GM21529 (cell line): ENCODE results near the gene GTPBP6.
"Not testable (repeated sequence)": the region's sequence is repeated elsewhere in the genome, so short reads cannot be mapped to it uniquely, and the experiment has no call there.

Experiments used
- ATAC-seq: cut with Tn5 transposase; IDR thresholded peaks from one replicate; pipeline ENCODE4 v1.9.1; 2021; ENCODE audit not compliant: unreplicated experiment

The GTPBP6 gene

DNA sequence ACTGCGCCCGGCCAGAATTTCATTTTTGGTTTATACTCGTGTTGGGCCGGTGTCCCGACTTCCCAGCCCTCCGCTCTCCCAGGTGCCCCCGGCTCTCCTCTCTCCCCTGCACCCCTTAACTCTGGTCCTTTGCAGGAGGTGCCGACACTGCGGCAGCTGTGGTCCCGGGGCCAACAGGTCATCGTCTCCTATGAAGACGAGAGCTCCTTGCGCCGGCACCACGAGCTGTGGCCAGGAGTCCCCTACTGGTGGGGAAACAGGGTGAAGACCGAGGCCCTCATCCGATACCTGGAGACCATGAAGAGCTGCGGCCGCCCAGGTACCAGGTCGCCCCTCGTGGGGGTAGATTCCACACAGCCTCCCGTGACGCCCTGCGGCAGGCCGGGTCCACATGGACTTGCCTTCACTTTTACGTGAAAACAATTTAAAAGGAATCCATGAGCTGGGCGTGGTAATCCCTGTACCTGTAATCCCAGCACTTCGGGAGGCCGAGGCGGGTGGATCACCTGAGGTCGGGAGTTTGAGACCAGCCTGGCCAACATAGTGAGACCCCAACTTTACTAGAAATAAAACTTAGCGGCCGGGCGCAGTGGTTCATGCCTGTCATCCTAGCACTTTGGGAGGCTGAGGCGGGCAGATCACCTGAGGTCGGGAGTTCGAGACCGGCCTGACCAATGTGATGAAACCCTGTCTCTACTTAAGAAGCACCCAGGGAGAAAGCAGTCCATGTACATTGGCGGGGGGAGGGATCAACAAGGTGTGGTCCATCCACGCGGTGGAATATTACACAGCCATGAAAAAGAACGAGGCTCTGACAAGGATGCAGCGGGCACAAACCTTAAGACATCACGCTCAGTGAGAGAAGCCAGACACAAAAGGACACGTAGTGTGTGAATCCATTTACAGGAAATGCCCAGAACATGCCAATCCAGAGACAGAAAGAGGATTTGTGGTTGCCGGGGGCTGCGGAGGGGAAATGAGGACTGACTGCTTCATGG is 25.4 kb downstream of the GTPBP6 start:
- no peak for ATAC-seq

DNA sequence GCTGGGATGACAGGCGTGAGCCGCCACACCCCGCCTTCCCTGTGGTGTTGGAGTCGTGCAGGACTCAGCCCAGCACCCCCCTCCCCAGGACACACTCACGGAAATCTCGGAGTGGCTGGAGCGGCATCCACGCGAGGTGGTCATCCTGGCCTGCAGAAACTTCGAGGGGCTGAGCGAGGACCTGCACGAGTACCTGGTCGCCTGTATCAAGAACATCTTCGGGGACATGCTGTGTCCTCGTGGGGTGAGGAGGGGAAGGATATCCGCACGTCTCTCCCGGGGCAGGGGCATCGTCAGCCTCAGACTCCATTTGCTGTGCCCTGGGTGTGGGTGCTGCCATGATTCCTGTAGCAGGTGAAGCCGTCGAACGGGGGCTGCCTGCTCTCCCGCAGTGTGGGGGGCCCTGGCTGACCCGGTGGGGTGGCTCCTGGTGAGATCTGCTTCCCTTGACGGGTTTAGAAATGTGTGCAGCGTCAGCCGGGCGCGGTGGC is 27.1 kb downstream of the GTPBP6 start:
- ATAC-seq: no peak

DNA sequence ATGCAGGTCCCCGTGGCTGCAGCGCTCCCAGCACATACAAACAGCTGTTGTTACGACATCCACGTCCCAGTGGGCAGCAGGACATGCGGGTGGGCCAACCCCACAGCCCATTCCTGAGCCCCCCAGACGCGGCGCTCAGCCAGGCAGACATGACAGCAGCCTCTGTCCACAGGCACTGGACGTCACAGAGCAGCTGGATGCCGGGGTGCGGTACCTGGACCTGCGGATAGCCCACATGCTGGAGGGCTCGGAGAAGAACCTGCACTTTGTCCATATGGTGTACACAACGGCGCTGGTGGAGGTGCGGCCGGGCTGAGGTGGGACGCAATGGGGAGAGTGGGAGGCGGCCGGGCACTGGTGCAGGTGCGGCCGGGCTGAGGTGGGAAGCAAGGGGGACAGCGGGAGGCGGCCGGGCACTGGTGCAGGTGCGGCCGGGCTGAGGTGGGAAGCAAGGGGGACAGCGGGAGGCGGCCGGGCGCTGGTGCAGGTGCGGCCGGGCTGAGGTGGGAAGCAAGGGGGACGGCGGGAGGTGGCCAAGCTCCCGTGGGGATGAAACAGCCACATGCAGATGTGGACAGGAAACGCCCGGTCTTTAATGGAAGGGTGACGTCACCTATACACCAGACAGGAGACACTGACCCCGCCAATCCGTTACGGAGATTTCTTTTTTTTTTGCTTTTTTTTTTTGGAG is 28.0 kb downstream of the GTPBP6 start:
- ATAC-seq: no peak

DNA sequence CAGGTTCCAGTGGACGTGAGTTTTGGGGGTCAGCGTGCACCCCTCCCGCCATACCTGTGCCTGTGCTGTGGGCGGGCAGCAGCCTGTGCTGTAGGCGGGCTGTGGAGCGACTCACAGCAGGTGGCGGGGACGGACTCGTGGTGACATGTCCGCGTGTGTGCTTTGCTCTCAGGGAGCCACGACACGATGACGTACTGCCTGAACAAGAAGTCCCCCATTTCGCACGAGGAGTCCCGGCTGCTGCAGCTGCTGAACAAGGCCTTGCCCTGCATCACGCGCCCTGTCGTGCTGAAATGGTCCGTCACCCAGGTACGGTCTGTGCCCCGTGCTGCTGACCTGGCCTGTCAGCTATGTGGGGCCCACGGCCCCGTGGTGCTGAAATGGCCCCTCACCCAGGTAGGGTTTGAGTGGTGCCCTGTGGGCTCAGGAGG is 30.0 kb downstream of the GTPBP6 start:
- ATAC-seq: no peak

DNA sequence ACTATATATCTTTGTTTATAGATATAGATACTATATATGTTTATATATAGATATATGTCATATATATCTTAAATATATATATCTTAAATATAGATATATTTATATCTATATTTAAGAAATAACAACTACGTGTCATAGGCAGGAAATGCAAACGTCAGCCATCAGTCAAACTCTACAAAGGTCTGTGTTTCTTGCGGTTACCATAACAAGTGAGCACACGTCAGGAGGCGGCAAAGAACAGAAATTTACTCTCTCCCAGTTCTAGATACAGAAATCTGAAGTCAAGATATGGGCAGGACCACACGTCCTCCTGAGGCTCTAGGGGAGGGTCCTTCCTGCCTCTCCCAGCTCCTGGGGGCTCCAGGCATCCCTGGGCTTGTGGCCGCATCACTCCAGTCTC is 30.9 kb downstream of the GTPBP6 start:
- no peak for ATAC-seq

DNA sequence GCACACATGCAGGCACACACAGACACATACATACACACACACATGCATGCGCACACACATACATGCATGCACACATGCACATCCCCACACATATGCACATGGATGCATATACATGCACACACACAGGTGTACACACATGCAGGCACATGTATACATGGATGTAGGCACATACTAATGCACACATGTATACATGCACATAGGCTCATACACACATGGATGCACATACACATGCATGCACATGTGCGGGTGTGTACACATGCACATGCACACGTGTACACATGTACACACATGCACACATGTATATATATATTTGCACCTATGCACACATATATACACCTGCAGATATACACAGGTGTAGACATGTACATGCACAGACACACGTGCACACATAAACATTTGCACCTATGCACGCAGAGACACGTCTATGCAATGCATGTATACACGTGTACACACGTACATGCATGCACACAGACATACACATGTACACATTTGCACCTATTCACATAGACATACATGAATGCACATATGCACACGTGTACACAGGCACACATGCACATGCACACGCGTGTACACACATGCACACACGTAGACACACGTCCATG is 33.4 kb downstream of the GTPBP6 start:
- no peak for ATAC-seq

DNA sequence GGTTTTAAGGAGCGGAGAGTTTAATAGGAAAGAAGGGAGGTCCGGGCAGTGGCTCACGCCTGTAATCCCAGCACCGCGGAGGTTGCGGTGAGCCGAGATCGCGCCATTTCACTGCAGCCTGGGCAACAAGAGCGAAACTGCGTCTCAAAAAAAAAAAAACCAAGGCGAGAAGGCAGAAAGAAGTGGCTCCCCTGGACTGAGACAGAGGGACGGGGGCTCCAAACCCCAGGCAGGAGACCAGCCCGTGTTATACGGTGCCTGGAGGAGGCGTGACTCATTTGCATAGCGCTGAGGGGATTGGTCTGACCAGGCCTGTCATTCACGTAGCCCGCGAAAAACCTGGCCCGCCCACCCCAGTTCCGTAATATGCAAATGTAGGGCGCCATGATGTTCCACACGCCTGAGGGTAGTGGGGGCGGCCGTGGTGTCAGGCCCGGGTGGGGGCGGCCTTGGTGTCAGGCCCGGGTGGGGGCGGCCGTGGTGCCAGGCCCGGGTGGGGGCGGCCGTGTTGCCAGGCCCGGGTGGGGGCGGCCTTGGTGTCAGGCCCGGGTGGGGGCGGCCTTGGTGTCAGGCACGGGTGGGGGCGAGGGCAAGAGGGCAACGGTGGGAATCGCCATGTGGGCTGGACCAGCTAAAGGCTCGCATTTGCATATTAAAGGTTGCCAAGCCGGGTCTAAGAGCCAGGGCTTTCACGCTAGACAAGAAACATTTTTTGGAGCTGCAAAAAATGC is 35.3 kb downstream of the GTPBP6 start:
- ATAC-seq: peak; percentile 99

DNA sequence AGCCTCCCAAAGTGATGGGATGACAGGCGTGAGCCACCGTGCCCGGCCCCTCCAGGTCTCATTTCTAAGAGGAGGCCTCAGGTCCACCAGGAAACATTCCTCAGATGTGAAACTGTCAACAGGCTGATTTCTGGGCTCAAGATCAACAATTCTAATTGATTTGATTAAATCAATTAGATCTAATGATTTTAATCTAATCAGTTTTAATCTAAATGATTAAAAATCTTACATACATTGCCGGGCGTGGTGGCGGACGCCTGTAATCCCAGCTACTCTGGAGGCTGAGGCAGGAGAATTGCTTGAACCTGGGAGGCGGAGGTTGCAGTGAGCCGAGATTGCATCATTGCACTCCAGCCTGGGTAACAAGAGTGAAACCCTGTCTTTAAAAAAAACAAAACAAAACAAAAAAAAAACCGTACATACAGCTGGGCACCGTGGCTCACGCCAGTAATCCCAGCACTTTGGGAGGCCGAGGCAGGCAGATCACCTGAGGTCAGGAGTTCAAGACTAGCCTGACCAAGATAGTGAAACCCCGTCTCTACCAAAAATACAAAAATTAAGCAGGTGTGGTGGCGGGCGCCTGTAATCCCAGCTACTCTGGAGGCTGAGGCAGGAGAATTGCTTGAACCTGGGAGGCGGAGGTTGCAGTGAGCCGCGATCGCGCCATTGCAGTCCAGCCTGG is 36.5 kb downstream of the GTPBP6 start:
- not testable (repeated sequence) for ATAC-seq

DNA sequence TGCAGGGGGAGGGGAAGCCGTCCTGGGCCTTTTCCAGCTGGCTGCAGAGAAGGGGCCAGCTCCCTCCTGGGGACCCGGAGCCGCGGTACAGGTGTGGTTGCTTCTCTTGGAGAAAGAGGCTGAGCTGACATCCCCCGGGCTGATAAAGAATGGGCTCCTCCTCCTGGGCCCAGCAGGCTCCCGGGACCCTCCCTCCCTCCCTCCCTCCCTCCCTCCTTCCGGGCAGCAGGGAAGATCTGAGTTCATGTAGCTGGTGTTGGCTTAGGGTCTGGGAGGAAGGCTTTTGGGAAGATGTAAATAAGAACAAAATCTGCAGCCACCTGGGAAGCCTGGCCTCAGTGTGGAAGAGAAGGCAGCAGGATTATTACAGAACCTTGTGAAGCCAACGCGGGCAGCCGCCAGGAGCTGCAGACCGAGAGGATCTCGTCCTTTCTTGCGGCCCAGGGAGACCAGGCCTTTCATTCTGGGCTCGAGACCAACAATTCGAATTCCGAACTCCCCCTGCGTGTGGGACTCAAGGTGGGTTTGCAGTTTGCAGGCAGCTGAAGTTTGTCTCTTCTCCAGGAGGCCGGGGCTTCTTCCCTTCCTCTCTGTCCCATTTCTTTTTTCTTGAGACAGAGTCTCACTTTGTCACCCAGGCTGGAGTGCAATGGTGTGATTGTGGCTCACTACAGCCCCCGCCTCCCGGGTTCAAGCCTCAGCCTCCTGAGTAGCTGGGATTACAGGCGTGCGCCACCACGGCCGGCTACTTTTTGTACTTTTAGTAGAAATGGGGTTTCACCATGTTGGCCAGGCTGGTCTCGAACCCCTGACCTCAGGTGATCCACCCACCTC is 37.2 kb downstream of the GTPBP6 start, which contains the start of gene PLCXD1:
TSS of gene PLCXD1 (plus strand) at position 216 of the 834 bp plus-strand sequence. CDS start 2,807 bp downstream, outside the sequence.
- ATAC-seq: peak; percentile 18

DNA sequence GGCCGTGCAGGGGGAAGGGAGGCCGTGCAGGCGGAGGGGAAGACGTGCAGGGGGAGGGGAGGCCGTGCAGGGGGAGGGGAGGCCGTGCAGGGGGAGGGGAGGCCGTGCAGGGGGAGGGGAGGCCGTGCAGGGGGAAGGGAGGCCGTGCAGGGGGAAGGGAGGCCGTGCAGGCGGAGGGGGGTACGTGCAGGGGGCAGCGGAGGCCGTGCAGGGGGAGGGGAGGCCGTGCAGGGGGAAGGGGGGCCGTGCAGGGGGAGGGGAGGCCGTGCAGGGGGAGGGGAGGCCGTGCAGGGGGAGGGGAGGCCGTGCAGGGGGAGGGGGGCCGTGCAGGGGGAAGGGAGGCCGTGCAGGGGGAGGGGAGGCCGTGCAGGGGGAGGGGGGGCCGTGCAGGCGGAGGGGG is 37.9 kb downstream of the GTPBP6 start:
- not testable (repeated sequence) for ATAC-seq

DNA sequence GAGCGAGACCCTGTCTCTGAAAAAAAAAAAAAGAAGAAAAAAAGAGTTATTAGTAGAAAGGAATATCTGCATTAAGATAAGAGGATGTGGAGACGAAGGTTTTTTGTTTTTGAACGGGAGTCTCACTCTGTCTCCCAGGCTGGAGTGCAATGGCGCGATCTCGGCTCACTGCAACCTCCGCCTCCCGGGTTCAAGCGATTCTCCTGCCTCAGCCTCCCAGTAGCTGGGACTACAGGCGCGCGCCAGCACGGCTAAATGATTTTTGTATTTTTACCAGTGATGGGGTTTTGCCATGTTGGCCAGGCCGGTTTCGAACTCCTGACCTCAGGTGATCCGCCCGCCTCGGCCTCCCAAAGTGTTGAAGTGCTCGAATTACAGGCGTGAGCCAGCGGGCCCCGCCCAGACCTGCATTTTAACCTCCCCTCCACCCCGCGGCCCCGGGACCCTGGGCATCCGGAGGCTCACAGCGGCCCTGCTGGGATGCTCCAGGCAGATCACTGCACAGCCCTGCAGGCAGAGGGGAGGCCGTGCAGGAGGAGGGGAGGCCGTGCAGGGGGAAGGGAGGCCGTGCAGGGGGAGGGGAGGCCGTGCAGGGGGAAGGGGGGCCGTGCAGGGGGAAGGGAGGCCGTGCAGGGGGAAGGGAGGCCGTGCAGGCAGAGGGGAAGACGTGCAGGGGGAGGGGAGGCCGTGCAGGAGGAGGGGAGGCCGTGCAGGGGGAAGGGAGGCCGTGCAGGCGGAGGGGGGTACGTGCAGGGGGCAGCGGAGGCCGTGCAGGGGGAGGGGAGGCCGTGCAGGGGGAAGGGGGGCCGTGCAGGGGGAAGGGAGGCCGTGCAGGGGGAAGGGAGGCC is 38.6 kb downstream of the GTPBP6 start:
- not testable (repeated sequence) for ATAC-seq

DNA sequence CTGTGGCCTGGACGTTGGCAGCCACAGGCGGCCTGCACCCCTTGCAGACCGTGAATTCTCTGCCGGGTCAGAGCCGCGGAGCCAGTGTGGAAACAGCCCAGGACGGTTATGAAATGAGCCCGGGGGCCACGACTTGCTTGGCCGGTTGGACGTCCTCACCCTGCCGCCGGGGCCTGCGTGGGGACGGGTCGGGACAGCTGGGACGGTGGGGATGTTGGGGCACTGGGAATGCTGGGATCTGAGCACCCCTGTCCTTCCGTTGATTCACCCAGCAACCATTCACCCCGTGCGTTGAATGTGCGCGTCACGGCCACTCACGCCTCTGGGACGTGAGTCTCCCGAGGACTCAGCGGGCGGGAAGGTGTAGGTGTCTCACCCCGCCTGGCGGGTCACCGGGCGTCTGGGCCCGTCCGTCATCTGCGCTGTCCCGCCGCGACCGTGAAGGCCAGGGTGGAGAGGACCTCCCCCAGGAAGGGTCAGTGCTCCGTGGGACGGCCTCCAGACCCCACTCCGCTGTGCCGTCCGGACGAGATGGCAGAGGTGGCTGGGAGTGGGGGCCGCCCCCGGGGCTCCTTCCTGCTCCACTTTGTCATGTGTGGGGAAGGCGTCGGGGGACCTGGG is 41.9 kb downstream of the GTPBP6 start:
- ATAC-seq: peak; percentile 29

DNA sequence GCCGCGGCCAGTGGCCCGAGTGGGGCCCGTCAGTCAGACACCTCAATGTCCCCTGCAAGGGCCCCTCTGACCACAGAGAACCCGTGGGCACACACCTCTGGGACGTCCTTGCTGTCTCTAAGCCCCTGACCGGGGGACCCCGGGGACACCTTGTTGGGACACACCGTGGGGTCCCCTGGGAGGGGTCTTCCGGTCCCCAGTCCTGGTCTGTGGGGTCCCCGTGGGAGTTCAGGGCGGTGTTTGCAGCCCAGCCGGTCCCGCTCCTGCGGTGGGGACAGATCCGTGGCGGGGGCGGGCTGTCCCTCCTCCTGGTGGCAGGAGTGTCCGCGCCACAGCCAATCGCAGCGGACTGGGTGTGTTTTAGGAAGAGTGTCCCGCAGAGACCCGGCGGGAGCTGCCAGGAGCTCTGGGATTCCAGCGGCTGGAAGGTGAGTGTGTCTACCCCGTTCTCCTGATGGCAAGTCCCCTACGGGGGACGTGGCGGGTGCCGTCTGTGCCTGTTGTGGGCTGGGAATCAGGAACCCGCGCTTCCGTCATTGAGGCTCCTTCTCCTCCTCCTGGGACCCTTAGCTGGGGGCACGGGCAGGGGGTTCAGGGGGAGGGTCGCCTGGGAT is 42.5 kb downstream of the GTPBP6 start:
- ATAC-seq: peak; percentile 87

DNA sequence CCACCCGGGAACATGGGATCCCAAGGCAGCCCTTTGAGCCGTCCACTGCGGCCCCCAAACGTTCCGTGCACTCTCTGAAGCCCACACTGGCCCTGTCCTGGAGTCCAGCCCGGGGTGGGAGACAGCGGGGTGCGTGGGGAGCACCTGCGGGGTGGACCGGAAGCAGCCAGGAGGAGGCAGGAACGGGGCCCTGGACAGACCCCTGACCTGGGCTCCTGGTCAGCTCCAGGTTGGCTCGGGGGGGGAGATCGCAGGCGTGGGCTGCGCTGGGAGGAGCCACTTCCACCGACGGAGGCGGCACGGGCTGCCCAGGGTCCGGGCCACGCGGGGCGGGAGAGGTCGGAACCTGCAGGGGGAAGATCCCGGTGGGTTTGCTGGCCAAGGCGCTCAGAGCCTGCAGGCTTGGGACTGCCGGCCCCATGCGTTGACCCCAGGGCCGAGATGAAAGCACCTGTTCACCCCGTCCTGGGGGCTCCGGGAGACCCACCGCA is 43.1 kb downstream of the GTPBP6 start:
- peak; percentile 22 for ATAC-seq

DNA sequence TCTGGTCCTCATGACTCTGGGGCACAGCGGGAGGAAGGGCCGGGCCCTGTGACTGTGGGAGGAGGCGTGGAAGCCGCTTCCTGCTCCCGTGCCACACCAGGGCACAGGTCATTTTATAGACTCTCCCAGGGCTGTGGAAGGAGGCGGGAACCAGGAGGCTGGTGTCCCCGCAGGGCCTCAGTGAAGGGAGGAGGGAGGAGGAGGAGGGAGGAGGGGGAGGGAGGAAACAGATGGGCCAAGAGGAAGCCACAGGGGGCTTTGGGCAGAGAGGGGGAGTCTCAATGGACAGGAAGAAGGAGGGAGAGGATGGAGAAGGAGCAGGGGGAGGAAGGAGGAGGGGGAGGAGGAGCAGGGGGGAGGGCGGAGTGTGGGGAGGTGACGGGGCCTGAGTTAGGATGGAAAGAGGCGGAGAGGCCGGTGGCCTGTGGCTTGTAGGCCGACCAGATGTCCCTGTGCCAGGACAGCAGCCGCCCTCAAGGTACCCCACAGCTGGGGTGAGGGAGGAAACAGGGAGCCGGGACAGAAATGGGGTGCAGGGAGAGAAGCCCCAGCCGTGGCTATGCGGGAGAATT is 43.6 kb downstream of the GTPBP6 start:
- ATAC-seq: no peak

DNA sequence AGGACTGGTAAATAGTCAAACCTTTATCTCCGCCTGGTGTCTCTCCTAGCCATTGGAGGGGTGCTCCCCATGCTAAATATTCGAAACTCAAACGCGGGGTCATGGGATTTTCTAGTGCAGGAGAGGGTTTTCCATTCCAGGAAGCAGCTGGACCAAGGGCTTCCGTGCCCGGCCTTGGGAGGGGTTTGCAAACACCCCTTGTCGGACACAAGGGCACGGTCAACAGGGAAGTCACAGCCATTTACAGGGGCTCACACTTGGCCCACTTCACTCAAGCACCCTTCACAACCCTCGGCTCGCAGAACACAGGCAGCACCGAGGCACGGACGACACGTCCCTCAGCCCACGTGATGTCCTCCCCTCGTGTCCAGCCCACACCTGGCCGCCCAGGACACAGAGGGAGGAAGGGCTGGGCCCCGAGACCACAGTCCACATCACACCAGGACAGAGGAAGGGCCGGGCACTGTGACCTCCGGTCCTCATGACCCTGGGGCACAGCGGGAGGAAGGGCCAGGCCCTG is 47.7 kb downstream of the GTPBP6 start:
- ATAC-seq: no peak
